ENCODE measurements around the gene HMGCR. TPM values are rescaled to one million over a fixed set of nuclear protein-coding genes. Genes with fewer than 3 reads are reported as not detected.

HMGCR gene
- total RNA-seq, 1 experiment from 2014 or later: 22.0 TPM

- Histone ChIP-seq H3K36me3 (ENCODE audit: low read depth, low read length) (peaks cover 6% of the 10 kb centered on the region; the same call in 1 of the 2 replicates), H3K9me3 (ENCODE audit: low read length) (no peaks in the 10 kb centered on the region), H3K4me2 (ENCODE audit: low read length) (no peak overlapping the region), H3K9ac (ENCODE audit: low read length) (no peak overlapping the region), H3K4me1 (ENCODE audit: insufficient read depth, low read length) (0 out of 2 replicates have a peak, but pooled peaks cover 6% of the 10 kb centered on the region), H3K9me2 (replicated peaks; ENCODE audit: low read length) (no peaks in the 10 kb centered on the region), H4K20me1 (ENCODE audit: low read length) (no peaks in the 10 kb centered on the region), H3F3A (ENCODE audit: low read length, unreplicated experiment) (no peaks in the 10 kb centered on the region), H3K79me2 (ENCODE audit: low read length) (no peaks in the 10 kb centered on the region), H3K4me3 (ENCODE audit: low read length) (no peak overlapping the region), H3K27me3 (ENCODE audit: low read length) (no peaks in the 10 kb centered on the region), H2AFZ (ENCODE audit: low read length) (no peak overlapping the region), H3K27ac (ENCODE audit: low read length) (no peak overlapping the region)
- BruUV-seq (replicated peaks): no TSS peak
- ATAC-seq: 0 out of 2 replicates have a peak, but pooled peaks have one; percentile 29
- DNase-seq: no peak
- no peak for TF ChIP-seq EZH2phosphoT487 (IDR thresholded peaks at IDR 0.05; ENCODE audit: borderline replicate concordance, low read length)
- TF ChIP-seq, protein P1, sequence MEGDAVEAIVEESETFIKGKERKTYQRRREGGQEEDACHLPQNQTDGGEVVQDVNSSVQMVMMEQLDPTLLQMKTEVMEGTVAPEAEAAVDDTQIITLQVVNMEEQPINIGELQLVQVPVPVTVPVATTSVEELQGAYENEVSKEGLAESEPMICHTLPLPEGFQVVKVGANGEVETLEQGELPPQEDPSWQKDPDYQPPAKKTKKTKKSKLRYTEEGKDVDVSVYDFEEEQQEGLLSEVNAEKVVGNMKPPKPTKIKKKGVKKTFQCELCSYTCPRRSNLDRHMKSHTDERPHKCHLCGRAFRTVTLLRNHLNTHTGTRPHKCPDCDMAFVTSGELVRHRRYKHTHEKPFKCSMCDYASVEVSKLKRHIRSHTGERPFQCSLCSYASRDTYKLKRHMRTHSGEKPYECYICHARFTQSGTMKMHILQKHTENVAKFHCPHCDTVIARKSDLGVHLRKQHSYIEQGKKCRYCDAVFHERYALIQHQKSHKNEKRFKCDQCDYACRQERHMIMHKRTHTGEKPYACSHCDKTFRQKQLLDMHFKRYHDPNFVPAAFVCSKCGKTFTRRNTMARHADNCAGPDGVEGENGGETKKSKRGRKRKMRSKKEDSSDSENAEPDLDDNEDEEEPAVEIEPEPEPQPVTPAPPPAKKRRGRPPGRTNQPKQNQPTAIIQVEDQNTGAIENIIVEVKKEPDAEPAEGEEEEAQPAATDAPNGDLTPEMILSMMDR (conservative IDR thresholded peaks at IDR 0.05; ENCODE audit: low read depth, low read length): no peak
- ChIA-PET CTCF (no interaction called here), POLR2A (ENCODE audit: unreplicated experiment) (no interaction called here)
- intact Hi-C loops (cut with micrococcal nuclease): no loop called here
Measured at GRCh38 chr5:75365740-75366139, 28.7 kb downstream of the HMGCR start.

DNA sequence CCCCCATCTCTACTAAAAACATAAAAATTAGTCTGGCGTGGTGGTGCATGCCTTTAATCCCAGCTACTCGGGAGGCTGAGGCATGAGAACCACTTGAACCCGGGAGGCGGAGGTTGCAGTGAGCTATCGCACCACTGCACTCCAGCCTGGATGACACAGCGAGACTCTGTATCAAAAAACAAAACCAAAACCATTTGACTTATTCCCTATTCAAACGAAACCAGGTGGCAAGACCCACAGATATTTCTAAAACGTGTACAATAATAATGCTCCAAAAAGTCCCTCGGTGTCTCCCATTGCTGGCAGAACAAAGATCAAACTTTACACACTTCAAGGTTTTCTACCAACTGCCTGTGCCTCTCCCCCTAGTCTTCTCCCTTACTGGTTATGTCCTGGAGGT, 29.8 kb downstream of the HMGCR start:
- CTCF ChIA-PET: no interaction called here

DNA sequence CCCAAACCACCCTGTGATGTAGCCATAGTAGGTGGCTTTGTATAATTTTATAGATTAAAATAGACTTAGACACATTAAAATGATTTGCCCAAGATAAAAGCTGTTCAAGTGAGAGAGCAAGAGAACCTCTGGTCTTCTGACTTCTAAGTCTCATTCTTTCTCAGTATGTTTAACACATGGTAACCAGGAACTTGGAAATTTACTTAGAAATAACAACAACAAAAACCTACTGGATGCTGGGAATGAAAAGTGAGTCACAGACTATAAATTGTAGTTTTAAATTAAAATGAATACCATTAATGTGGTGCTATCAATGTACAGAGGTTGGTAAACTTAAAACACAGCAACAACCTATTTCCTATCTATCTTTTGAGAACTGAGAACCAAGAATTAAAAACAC, 30.4 kb downstream of the HMGCR start:
- Histone ChIP-seq H3F3A (ENCODE audit: low read length, unreplicated experiment) (no peaks in the 10 kb centered on the region), H3K4me3 (ENCODE audit: low read length) (no peak overlapping the region), H3K9me2 (replicated peaks; ENCODE audit: low read length) (no peaks in the 10 kb centered on the region), H4K20me1 (ENCODE audit: low read length) (no peaks in the 10 kb centered on the region), H3K27me3 (ENCODE audit: low read length) (no peaks in the 10 kb centered on the region), H3K9me3 (ENCODE audit: low read length) (no peaks in the 10 kb centered on the region), H3K79me2 (ENCODE audit: low read length) (no peaks in the 10 kb centered on the region), H2AFZ (ENCODE audit: low read length) (no peak overlapping the region), H3K36me3 (ENCODE audit: low read depth, low read length) (no peaks in the 10 kb centered on the region), H3K4me2 (ENCODE audit: low read length) (no peak overlapping the region), H3K4me1 (ENCODE audit: insufficient read depth, low read length) (0 out of 2 replicates have a peak, but pooled peaks cover 6% of the 10 kb centered on the region), H3K27ac (ENCODE audit: low read length) (no peak overlapping the region), H3K9ac (ENCODE audit: low read length) (no peak overlapping the region)
- intact Hi-C loops (cut with micrococcal nuclease): no loop called here
- TF ChIP-seq, protein P1 (conservative IDR thresholded peaks at IDR 0.05; ENCODE audit: low read depth, low read length): no peak
- no peak for TF ChIP-seq EZH2phosphoT487 (IDR thresholded peaks at IDR 0.05; ENCODE audit: borderline replicate concordance, low read length)
- no peak for TF ChIP-seq EZH2 (IDR thresholded peaks at IDR 0.05; ENCODE audit: low read length, unreplicated experiment)
- ChIA-PET CTCF (no interaction called here), POLR2A (ENCODE audit: unreplicated experiment) (no interaction called here)
- BruUV-seq (replicated peaks): no TSS peak
- DNase-seq (no peak), ATAC-seq (peak; percentile 13; the same call in 1 of the 2 replicates)

More for the DNA sequence above, 29.8 kb downstream of the HMGCR start:
- Histone ChIP-seq H3K4me1 (ENCODE audit: insufficient read depth, low read length) (0 out of 2 replicates have a peak, but pooled peaks cover 6% of the 10 kb centered on the region), H3K9me3 (ENCODE audit: low read length) (no peaks in the 10 kb centered on the region), H3K4me2 (ENCODE audit: low read length) (no peak overlapping the region), H3K9me2 (replicated peaks; ENCODE audit: low read length) (no peaks in the 10 kb centered on the region), H4K20me1 (ENCODE audit: low read length) (no peaks in the 10 kb centered on the region), H3K36me3 (ENCODE audit: low read depth, low read length) (peaks cover 4% of the 10 kb centered on the region; the same call in 1 of the 2 replicates), H3K9ac (ENCODE audit: low read length) (no peak overlapping the region), H3F3A (ENCODE audit: low read length, unreplicated experiment) (no peaks in the 10 kb centered on the region), H3K79me2 (ENCODE audit: low read length) (no peaks in the 10 kb centered on the region), H3K27ac (ENCODE audit: low read length) (no peak overlapping the region), H3K27me3 (ENCODE audit: low read length) (no peaks in the 10 kb centered on the region), H2AFZ (ENCODE audit: low read length) (no peak overlapping the region), H3K4me3 (ENCODE audit: low read length) (no peak overlapping the region)
- no peak for TF ChIP-seq EZH2phosphoT487 (IDR thresholded peaks at IDR 0.05; ENCODE audit: borderline replicate concordance, low read length)
- TF ChIP-seq EZH2 (IDR thresholded peaks at IDR 0.05; ENCODE audit: low read length, unreplicated experiment): no peak
- TF ChIP-seq, protein P1 (conservative IDR thresholded peaks at IDR 0.05; ENCODE audit: low read depth, low read length): no peak
- POLR2A ChIA-PET (ENCODE audit: unreplicated experiment): no interaction called here
- no peak for ATAC-seq
- intact Hi-C loops (cut with micrococcal nuclease): no loop called here
- no peak for DNase-seq
- BruUV-seq (replicated peaks): no TSS peak

All from PC-3 (cell line).